Tibial nerve (tissue), 4 donors: ENCODE measurements around the gene LLPH. TPM values are rescaled to one million over a fixed set of nuclear protein-coding genes. Genes with fewer than 3 reads are reported as not detected.
A peak's percentile ranks its signal among the peaks of the same experiment; 100 is the strongest.

Experiments
- DNase-seq, 2 donors: peaks; one replicate each; pipeline ENCODE4 v3.0.0-alpha.2; 2019; ENCODE audit warnings: low spot score in 2 of 2
- H3K27ac ChIP-seq, 4 donors: fragments of 200-600 bp; sonication (generic) in 3 of 4; one replicate each; pipeline ENCODE4 v1.5.1; 2017 to 2019; ENCODE audit warnings: mild to moderate bottlenecking in 1 of 4
- H3K27me3 ChIP-seq, 2 donors: fragments of 200-600 bp; sonication (generic) in 1 of 2; one replicate each; pipeline versions ENCODE4 v1.5.1 to v1.6.0; 2017 to 2019
- H3K36me3 ChIP-seq, 3 donors: fragments of 200-600 bp; sonication (generic); one replicate each; pipeline ENCODE4 v1.5.1; 2018 to 2019
- H3K4me1 ChIP-seq, 4 donors: fragments of 200-600 bp; sonication (generic) in 3 of 4; one replicate each; pipeline ENCODE4 v1.5.1; 2017 to 2019
- H3K4me3 ChIP-seq, 4 donors: fragments of 200-600 bp; sonication (generic) in 3 of 4; one replicate each; pipeline ENCODE4 v1.5.1; 2017 to 2019; ENCODE audit warnings: mild to moderate bottlenecking in 1 of 4, moderate library complexity in 1 of 4
- H3K9me3 ChIP-seq, 4 donors: fragments of 200-600 bp; sonication (generic) in 3 of 4; one replicate each; pipeline ENCODE4 v1.5.1; 2017 to 2019
- EP300 ChIP-seq, 2 donors: sonication (generic); formaldehyde crosslinking; IDR thresholded peaks; one replicate each; pipeline ENCODE4 v1.6.1; 2017; ENCODE audit warnings: antibody characterized with exemption in 2 of 2, mild to moderate bottlenecking in 1 of 2
- POLR2A ChIP-seq, 2 donors: fragments of 450-650 bp; IDR thresholded peaks; one replicate each; pipeline ENCODE4 v1.6.1; 2017; ENCODE audit warnings: antibody characterized with exemption in 2 of 2, mild to moderate bottlenecking in 2 of 2, moderate library complexity in 2 of 2
- WGBS, 2 donors: methylation state at CpG; one replicate each; pipeline ENCODE4 v1.1.5; 2018; 5-methylcytosine and 5-hydroxymethylcytosine counted together
- total RNA-seq, 4 donors: library from RNA; depleted of rRNA; stranded (reverse); fragments of >200 nt; gene quantifications; one replicate each; pipeline ENCODE4 v1.1.0, GENCODE V29; 2016
- TF ChIP-seq, protein P1 (sequence below), 5 experiments: fragments of 200-600 bp in 3 of 5; fragments of 450-650 bp in 2 of 5; sonication (generic) in 3 of 5; IDR thresholded peaks; one replicate each; pipeline ENCODE4 v1.5.1; 2016 to 2019; ENCODE audit warnings: antibody characterized with exemption in 5 of 5, mild to moderate bottlenecking in 3 of 5, moderate library complexity in 2 of 5

The LLPH gene
- total RNA-seq, 4 donors from 2014 or later: 4.1 to 4.8 (median 4.4) TPM

DNA sequence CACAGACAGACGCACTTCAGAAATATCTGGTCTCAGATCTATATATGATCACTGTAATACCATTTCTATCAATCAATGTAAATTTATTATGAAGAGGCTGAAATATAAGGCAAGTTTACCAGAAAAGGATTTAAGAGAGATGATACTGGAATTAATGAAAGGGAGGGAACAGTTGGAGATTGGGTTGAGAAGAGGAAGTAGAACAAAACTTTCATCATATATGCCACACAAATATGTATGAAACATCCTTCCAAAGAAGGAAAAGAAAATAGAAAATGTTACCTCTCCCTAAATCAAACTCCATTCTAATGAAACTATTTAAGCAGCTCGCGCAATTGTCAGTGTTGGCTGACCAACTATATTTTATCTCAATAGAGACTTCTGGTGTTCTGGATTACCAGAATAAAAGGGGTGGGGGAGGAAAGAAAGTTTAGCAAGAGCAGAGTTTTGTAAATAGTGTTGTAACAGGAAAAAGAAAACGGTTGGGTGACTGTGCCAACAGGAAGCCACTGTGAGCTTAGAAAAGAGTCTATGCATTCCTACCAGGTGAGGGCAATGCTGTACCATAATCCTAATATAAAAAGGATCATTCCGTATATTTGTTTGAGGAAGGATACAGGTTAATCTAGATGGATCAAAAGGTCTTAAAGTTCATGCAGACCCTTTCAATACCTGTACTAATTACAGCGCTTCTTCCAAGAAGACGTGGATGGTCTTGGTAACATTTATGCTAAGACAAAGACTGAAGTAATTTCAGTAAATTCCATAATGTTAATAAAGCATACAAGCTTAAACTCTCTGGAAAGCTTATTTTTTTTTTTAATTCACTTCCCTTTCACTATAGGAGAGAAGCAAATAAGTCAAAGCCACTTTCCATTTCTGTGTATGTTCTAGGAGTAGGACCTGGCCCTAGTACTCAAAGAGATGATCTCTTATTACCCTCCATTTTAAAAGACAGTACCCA lies 14.5 kb upstream of the LLPH start:
- H3K27me3 ChIP-seq: no peaks in the 10 kb centered on the region

DNA sequence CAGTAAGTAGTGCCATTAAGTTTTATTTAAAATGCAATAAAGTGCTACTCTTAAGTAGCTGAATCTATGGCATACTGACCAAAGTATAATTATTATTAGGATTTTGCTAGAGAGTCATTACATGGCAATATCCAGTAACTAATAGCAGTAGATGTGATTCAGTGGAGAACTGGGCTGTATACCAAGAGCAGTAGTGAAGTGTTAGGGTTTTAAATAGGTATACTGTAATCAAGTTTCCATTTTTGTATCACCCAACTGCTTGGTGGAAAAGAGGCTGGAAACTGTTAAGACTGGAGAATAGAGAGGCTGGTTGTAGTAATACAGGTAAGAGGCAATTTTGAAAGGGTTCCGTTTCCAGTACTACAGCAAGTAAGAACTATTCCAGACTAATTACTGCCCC lies 13.3 kb upstream of the LLPH start:
- 100% methylated on average over 1 of the region's 1 CpG for WGBS, 2 donors
- TF ChIP-seq, protein P1, sequence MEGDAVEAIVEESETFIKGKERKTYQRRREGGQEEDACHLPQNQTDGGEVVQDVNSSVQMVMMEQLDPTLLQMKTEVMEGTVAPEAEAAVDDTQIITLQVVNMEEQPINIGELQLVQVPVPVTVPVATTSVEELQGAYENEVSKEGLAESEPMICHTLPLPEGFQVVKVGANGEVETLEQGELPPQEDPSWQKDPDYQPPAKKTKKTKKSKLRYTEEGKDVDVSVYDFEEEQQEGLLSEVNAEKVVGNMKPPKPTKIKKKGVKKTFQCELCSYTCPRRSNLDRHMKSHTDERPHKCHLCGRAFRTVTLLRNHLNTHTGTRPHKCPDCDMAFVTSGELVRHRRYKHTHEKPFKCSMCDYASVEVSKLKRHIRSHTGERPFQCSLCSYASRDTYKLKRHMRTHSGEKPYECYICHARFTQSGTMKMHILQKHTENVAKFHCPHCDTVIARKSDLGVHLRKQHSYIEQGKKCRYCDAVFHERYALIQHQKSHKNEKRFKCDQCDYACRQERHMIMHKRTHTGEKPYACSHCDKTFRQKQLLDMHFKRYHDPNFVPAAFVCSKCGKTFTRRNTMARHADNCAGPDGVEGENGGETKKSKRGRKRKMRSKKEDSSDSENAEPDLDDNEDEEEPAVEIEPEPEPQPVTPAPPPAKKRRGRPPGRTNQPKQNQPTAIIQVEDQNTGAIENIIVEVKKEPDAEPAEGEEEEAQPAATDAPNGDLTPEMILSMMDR (IDR thresholded peaks at IDR 0.05): no peak
- TF ChIP-seq EP300 (IDR thresholded peaks at IDR 0.05) (no peak), POLR2A (IDR thresholded peaks at IDR 0.05) (no peak)
- peaks cover 0 to 29% (median 6%) of the 10 kb centered on the region in 4 donors for H3K9me3 ChIP-seq
- no peaks in the 10 kb centered on the region for H3K27me3 ChIP-seq
- no peak overlapping the region for H3K27ac ChIP-seq
- H3K4me3 ChIP-seq: no peak overlapping the region
- peaks cover 0 to 64% (median 4%) of the 10 kb centered on the region in 3 donors for H3K36me3 ChIP-seq
- no peak for DNase-seq
- peaks cover 0 to 26% (median 6%) of the 10 kb centered on the region in 4 donors for H3K4me1 ChIP-seq

More for the DNA sequence above, 14.5 kb upstream of the LLPH start:
- WGBS, 2 donors: 45 to 48% methylated on average over 7 of the region's 7 CpGs
- peaks cover 0 to 23% (median 6%) of the 10 kb centered on the region in 4 donors for H3K9me3 ChIP-seq
- H3K4me1 ChIP-seq: peaks cover 0 to 26% (median 6%) of the 10 kb centered on the region in 4 donors
- DNase-seq: peak in 1 of 2 donors; percentile 79
- TF ChIP-seq, protein P1 (IDR thresholded peaks at IDR 0.05): peak; percentile 35 to 67 (median 56)
- TF ChIP-seq POLR2A (IDR thresholded peaks at IDR 0.05) (no peak), EP300 (IDR thresholded peaks at IDR 0.05) (peak; percentile 24 to 80)
- peak overlapping the region in 3 of 4 donors; percentile 31 to 76 (median 51) for H3K27ac ChIP-seq
- H3K4me3 ChIP-seq: no peak overlapping the region
- H3K36me3 ChIP-seq: peaks cover 0 to 61% (median 0%) of the 10 kb centered on the region in 3 donors

DNA sequence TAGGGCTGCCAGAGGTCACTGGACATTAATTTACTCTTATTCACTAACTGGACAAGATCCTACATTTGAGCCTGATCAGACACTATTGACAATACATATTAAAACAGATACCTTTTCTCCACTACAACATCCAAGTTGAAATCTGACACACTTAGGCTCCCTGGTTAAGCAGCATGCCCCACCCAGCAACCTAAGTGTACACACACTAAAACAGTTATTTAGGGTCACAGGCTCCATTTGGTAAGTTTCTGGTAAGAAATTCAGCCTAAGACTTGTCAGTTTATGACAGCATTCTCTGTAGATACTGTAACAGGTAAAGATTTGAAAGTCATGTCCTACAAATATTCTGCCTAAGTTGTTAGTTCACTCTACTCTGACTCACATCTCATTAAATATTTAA lies 12.3 kb upstream of the LLPH start:
- Histone ChIP-seq H3K27me3 (no peaks in the 10 kb centered on the region), H3K4me3 (no peak overlapping the region), H3K9me3 (peaks cover 0 to 29% (median 6%) of the 10 kb centered on the region in 4 donors), H3K4me1 (peaks cover 0 to 26% (median 6%) of the 10 kb centered on the region in 4 donors), H3K27ac (no peak overlapping the region), H3K36me3 (peaks cover 0 to 66% (median 4%) of the 10 kb centered on the region in 3 donors)
- TF ChIP-seq, protein P1 (IDR thresholded peaks at IDR 0.05): no peak
- TF ChIP-seq POLR2A (IDR thresholded peaks at IDR 0.05) (no peak), EP300 (IDR thresholded peaks at IDR 0.05) (no peak)
- no peak for DNase-seq

DNA sequence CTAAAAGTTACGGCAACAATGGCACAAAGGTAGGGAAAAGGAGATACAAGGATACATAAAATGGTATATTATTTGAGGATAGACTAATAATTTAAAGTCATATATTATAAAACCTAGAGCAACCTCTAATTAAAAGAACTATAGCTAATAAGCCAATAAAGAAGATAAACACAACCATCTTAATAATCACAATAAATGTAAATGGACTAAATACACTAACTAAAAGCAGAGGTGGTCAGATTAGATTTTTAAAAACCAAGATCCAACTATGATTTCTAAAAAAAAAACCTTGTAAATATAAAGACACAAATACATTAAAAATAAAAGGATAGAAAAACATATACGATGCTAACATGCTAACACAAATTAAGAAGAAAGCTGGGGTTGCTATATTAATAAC lies 10.7 kb upstream of the LLPH start:
- TF ChIP-seq POLR2A (IDR thresholded peaks at IDR 0.05) (no peak), EP300 (IDR thresholded peaks at IDR 0.05) (no peak)
- TF ChIP-seq, protein P1 (IDR thresholded peaks at IDR 0.05): no peak

DNA sequence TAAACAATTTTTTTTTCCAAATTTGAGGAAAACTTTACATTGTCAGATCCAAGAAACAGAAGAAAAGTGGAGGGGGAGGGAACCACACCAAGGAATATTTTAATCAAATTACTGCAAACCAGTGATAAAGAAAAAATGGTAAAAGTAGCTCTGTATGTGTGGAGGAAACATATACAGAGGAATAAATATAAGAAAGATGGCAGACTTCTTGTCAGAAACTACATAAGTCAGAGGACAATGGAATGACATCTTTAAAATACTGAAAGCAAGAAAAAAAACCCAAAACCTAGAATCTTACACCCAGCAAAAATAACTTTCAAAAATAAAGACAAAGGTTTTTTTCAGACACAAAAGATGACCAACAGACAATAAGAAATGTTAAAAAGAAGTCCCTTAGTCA lies 10.2 kb upstream of the LLPH start:
- DNase-seq: no peak
- H3K27me3 ChIP-seq: no peaks in the 10 kb centered on the region
- H3K4me1 ChIP-seq: peaks cover 0 to 21% (median 6%) of the 10 kb centered on the region in 4 donors
- no peak overlapping the region for H3K27ac ChIP-seq
- peaks cover 0 to 29% (median 6%) of the 10 kb centered on the region in 4 donors for H3K9me3 ChIP-seq
- H3K36me3 ChIP-seq: peaks cover 0 to 83% (median 4%) of the 10 kb centered on the region in 3 donors
- no peak overlapping the region for H3K4me3 ChIP-seq
- TF ChIP-seq EP300 (IDR thresholded peaks at IDR 0.05) (no peak), POLR2A (IDR thresholded peaks at IDR 0.05) (no peak)
- TF ChIP-seq, protein P1 (IDR thresholded peaks at IDR 0.05): no peak

More for the DNA sequence above, 10.7 kb upstream of the LLPH start:
- DNase-seq: no peak
- Histone ChIP-seq H3K36me3 (peaks cover 0 to 79% (median 4%) of the 10 kb centered on the region in 3 donors), H3K27me3 (no peaks in the 10 kb centered on the region), H3K9me3 (peaks cover 0 to 29% (median 6%) of the 10 kb centered on the region in 4 donors), H3K4me3 (no peak overlapping the region), H3K4me1 (peaks cover 0 to 26% (median 6%) of the 10 kb centered on the region in 4 donors), H3K27ac (no peak overlapping the region)
- 95 to 100% methylated on average over 2 of the region's 2 CpGs for WGBS, 2 donors
